Heart left ventricle (tissue), 13 donors: Measurements from ENCODE around the gene VPS39.

ENCODE experiments used
- POLR2A ChIP-seq, 2 donors: fragments of 450-650 bp; IDR thresholded peaks; one replicate each; pipeline ENCODE4 v1.6.1; 2017; ENCODE audit warnings: antibody characterized with exemption in 2 of 2, mild to moderate bottlenecking in 2 of 2, moderate library complexity in 2 of 2
- TF ChIP-seq, protein P1 (sequence below), 12 donors: fragments of 200-600 bp; sonication (generic) in 4 of 12; IDR thresholded peaks; one replicate each; pipeline versions ENCODE4 v1.5.0 to v1.8.0; 2018 to 2022; ENCODE audit warnings: antibody characterized with exemption in 12 of 12, mild to moderate bottlenecking in 5 of 12
- donor health status: ischemic (EF 13 %, LVEDD 7.1; RV severe dilation, severe dysfunction).
- donor health status: DM: no; HTN: yes; CAD: no.
- donor health status: DM: no; HTN: no; CAD: no.
- donor health status: ischemic (EF 25% LVEDD 6.9; RV normal size, moderate dysfunction).
- donor health status: ischemic (EF 25% LVEDD 5.7; RV mildly dilated, moderate dysfunction).
- donor health status: ischemic (EF 35%, LVEDD 5.7; RV mildly dilated, moderate dysfunction).
- donor health status: nonischemic (EF 11% LVEDD 7.7; RV severe dilation, severe dysfunction).
- donor health status: DM: yes; HTN: yes; CAD: no.
- donor health status: PGD.
- donor health status: ischemic (EF 29% LVEDD 5.4; RV normal size, mild dysfunction).
- donor health status: nonischemic (EF 23%, LVEDD 6.1; RV moderate dilation, normal function).

DNA sequence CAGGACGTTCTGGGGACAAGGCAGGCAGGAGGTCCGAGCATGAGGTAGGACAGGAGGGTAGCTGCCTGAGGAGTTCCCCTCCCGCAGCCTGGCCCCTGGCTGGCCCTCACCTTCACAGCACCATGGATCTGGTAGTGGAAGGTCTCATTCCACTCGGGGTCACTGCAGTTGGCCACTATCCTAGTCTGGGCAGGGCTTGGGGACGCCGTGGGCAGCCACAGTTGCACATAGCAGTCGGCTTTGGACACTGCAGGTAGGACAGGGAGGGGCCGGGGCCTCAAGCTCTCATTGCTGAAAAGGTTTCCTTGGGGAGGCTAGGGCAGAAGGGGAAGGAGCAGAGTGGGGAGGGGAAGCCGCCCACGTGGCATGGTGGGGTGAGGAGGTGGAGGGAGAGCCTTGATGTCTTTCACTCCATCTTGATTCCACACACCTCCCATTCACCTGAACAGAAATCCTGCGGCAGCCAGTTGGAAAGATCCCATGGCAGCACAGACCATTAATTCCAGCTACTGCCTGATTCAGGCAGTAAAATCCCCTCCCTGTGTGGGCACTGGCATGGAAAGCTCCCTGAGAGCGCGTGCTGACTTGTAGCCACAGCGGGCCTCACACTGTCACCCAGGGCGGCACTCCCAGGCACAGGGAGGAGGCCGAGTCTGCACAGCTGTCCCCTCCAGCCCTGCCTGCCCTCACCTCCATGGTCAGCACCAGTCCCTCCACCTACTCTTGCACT is 53.7 kb downstream of the VPS39 start:
- TF ChIP-seq, protein P1, sequence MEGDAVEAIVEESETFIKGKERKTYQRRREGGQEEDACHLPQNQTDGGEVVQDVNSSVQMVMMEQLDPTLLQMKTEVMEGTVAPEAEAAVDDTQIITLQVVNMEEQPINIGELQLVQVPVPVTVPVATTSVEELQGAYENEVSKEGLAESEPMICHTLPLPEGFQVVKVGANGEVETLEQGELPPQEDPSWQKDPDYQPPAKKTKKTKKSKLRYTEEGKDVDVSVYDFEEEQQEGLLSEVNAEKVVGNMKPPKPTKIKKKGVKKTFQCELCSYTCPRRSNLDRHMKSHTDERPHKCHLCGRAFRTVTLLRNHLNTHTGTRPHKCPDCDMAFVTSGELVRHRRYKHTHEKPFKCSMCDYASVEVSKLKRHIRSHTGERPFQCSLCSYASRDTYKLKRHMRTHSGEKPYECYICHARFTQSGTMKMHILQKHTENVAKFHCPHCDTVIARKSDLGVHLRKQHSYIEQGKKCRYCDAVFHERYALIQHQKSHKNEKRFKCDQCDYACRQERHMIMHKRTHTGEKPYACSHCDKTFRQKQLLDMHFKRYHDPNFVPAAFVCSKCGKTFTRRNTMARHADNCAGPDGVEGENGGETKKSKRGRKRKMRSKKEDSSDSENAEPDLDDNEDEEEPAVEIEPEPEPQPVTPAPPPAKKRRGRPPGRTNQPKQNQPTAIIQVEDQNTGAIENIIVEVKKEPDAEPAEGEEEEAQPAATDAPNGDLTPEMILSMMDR (IDR thresholded peaks at IDR 0.05) = no peak
- TF ChIP-seq POLR2A (IDR thresholded peaks at IDR 0.05) = no peak
